H1 (cell line): ENCODE measurements around the gene KMT5C. TPM values are rescaled to one million over a fixed set of nuclear protein-coding genes. Genes with fewer than 3 reads are reported as not detected.

Source experiments
- CHD7 ChIP-seq: fragments of 300-600 bp; sonication (generic); IDR thresholded peaks from 2 replicates; pipeline ENCODE4 v1.7.1; 2012; ENCODE audit warnings: low read length, moderate library complexity, mild to moderate bottlenecking, inconsistent platforms; ENCODE audit not compliant: insufficient replicate concordance
- RAD21 ChIP-seq, 2 experiments: IDR thresholded peaks in 1 of 2; conservative IDR thresholded peaks in 1 of 2; 2 replicates each; pipeline ENCODE4 v1.6.1; 2011; ENCODE audit warnings: low read depth in 2 of 2, low read length in 2 of 2, improper control_type of control experiment in 1 of 2, inconsistent platforms in 1 of 2, mild to moderate bottlenecking in 1 of 2, moderate library complexity in 1 of 2
- polyA plus RNA-seq, 7 experiments: library from polyadenylated mRNA; depleted of rRNA in 3 of 7; stranded (reverse) in 5 of 7; unstranded in 2 of 7; fragments of >200 nt in 5 of 7; fragments of 200-250 nt in 2 of 7; gene quantifications; 1 replicate in 5 of 7; 2 replicates in 1 of 7; 4 replicates in 1 of 7; pipeline versions ENCODE4 v1.2.1 to v1.2.3, GENCODE V29; 2011 to 2013; ENCODE audit warnings: missing spikeins in 2 of 7, mixed read lengths in 2 of 7
- total RNA-seq: library from RNA; stranded (reverse); fragmentation: NEBNext Ultra II Directional; extraction: Animal tissue kit (Norgen Biotek cat#: 25700); gene quantifications from 2 replicates; pipeline ENCODE4 v1.2.1, GENCODE V29; 2021

Gene KMT5C
- total and polyA plus RNA-seq, 2 of the 8 experiments (the other 6 are each of a cell fraction or from before 2014, with no cell fraction given), result 24.9 to 31.5 TPM

GRCh38 chr19:55310498-55310897 lies 29.2 kb upstream of the KMT5C start (continued):
- TF ChIP-seq CHD7 (no peak), RAD21 (IDR thresholded peaks at IDR 0.05 in 1 of 2, conservative IDR thresholded peaks at IDR 0.05 in 1 of 2; ENCODE audit: low read depth in 2 of 2, low read length in 2 of 2) (no peak)
